ENCODE data around the gene B9D1. TPM values are rescaled to one million over a fixed set of nuclear protein-coding genes. Genes with fewer than 3 reads are reported as not detected.

The B9D1 gene
- total and polyA plus RNA-seq, 2 of the 13 experiments (the other 11 are each of a cell fraction or from before 2014, with no cell fraction given) = 27.7 to 31.1 TPM

DNA sequence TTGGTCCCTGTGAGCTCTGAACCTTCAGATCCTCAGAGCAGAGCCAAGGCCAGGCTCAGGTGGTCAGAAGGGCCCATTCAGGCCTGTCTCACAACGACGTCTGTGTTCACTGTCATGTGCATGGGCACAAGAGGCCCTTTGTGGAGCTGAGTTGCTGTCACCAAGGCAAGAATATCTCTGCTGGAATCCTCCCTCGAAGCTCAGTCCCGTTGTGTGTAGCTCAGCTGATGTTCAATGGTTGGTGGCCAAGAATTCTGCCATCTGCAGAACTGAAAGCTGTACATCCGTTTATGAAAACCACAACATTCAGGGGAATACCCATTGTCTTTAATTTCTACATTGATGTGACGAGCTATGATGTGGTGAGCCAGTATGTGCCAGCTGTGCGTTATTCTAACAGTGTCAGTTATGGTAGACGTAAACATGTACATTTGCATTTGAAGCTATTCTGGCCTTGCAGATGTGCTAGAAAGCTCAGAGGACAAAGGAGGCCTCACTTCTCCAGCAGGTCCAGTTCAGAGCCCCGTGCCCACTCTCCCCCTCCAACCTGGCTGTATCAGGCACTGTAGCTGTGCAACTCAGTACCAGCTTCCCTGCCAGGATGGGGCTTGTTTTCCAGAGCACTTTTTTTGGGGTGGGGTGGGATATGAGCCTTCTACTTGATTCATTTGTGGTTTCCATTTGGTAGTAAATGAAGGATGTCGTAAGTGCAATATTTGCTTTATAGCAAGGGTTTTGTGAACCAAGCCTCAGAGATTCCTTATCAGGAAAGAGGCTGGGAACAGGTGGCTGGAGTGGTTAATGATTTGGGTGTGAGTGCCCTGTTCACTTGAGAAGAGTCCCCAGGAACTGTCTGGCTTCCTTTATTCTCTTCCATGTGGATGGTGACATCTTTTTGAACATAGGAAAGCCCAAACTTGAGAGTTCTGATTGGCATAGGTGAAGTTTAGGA is 56.1 kb downstream of the B9D1 start (continued):
- TF ChIP-seq, protein P1, sequence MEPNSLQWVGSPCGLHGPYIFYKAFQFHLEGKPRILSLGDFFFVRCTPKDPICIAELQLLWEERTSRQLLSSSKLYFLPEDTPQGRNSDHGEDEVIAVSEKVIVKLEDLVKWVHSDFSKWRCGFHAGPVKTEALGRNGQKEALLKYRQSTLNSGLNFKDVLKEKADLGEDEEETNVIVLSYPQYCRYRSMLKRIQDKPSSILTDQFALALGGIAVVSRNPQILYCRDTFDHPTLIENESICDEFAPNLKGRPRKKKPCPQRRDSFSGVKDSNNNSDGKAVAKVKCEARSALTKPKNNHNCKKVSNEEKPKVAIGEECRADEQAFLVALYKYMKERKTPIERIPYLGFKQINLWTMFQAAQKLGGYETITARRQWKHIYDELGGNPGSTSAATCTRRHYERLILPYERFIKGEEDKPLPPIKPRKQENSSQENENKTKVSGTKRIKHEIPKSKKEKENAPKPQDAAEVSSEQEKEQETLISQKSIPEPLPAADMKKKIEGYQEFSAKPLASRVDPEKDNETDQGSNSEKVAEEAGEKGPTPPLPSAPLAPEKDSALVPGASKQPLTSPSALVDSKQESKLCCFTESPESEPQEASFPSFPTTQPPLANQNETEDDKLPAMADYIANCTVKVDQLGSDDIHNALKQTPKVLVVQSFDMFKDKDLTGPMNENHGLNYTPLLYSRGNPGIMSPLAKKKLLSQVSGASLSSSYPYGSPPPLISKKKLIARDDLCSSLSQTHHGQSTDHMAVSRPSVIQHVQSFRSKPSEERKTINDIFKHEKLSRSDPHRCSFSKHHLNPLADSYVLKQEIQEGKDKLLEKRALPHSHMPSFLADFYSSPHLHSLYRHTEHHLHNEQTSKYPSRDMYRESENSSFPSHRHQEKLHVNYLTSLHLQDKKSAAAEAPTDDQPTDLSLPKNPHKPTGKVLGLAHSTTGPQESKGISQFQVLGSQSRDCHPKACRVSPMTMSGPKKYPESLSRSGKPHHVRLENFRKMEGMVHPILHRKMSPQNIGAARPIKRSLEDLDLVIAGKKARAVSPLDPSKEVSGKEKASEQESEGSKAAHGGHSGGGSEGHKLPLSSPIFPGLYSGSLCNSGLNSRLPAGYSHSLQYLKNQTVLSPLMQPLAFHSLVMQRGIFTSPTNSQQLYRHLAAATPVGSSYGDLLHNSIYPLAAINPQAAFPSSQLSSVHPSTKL (CRISPR knock-in tag; IDR thresholded peaks at IDR 0.05) = 0 out of 2 replicates have a peak, but pooled peaks have one; percentile 31
- TF ChIP-seq, protein P2, sequence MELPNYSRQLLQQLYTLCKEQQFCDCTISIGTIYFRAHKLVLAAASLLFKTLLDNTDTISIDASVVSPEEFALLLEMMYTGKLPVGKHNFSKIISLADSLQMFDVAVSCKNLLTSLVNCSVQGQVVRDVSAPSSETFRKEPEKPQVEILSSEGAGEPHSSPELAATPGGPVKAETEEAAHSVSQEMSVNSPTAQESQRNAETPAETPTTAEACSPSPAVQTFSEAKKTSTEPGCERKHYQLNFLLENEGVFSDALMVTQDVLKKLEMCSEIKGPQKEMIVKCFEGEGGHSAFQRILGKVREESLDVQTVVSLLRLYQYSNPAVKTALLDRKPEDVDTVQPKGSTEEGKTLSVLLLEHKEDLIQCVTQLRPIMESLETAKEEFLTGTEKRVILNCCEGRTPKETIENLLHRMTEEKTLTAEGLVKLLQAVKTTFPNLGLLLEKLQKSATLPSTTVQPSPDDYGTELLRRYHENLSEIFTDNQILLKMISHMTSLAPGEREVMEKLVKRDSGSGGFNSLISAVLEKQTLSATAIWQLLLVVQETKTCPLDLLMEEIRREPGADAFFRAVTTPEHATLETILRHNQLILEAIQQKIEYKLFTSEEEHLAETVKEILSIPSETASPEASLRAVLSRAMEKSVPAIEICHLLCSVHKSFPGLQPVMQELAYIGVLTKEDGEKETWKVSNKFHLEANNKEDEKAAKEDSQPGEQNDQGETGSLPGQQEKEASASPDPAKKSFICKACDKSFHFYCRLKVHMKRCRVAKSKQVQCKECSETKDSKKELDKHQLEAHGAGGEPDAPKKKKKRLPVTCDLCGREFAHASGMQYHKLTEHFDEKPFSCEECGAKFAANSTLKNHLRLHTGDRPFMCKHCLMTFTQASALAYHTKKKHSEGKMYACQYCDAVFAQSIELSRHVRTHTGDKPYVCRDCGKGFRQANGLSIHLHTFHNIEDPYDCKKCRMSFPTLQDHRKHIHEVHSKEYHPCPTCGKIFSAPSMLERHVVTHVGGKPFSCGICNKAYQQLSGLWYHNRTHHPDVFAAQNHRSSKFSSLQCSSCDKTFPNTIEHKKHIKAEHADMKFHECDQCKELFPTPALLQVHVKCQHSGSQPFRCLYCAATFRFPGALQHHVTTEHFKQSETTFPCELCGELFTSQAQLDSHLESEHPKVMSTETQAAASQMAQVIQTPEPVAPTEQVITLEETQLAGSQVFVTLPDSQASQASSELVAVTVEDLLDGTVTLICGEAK (IDR thresholded peaks at IDR 0.05) = no peak
- TF ChIP-seq, protein P2 (CRISPR knock-in tag; IDR thresholded peaks at IDR 0.05) = no peak
- TF ChIP-seq, protein P3, sequence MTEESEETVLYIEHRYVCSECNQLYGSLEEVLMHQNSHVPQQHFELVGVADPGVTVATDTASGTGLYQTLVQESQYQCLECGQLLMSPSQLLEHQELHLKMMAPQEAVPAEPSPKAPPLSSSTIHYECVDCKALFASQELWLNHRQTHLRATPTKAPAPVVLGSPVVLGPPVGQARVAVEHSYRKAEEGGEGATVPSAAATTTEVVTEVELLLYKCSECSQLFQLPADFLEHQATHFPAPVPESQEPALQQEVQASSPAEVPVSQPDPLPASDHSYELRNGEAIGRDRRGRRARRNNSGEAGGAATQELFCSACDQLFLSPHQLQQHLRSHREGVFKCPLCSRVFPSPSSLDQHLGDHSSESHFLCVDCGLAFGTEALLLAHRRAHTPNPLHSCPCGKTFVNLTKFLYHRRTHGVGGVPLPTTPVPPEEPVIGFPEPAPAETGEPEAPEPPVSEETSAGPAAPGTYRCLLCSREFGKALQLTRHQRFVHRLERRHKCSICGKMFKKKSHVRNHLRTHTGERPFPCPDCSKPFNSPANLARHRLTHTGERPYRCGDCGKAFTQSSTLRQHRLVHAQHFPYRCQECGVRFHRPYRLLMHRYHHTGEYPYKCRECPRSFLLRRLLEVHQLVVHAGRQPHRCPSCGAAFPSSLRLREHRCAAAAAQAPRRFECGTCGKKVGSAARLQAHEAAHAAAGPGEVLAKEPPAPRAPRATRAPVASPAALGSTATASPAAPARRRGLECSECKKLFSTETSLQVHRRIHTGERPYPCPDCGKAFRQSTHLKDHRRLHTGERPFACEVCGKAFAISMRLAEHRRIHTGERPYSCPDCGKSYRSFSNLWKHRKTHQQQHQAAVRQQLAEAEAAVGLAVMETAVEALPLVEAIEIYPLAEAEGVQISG (CRISPR knock-in tag; IDR thresholded peaks at IDR 0.05) = no peak
- no peak for TF ChIP-seq ZNF101 (CRISPR knock-in tag; IDR thresholded peaks at IDR 0.05; ENCODE audit: borderline replicate concordance, low read depth)
- TF ChIP-seq, protein P4, sequence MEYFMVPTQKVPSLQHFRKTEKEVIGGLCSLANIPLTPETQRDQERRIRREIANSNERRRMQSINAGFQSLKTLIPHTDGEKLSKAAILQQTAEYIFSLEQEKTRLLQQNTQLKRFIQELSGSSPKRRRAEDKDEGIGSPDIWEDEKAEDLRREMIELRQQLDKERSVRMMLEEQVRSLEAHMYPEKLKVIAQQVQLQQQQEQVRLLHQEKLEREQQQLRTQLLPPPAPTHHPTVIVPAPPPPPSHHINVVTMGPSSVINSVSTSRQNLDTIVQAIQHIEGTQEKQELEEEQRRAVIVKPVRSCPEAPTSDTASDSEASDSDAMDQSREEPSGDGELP (IDR thresholded peaks at IDR 0.05; ENCODE audit: borderline replicate concordance, low read depth) = peak; percentile 34; the same call in 1 of the 2 replicates
- no peak for TF ChIP-seq CCDC6 (CRISPR knock-in tag; IDR thresholded peaks at IDR 0.05)
- TF ChIP-seq MEIS1 (CRISPR knock-in tag; IDR thresholded peaks at IDR 0.05; ENCODE audit: borderline replicate concordance) = no peak
- no peak for TF ChIP-seq REPIN1 (CRISPR knock-in tag; IDR thresholded peaks at IDR 0.05; ENCODE audit: borderline replicate concordance, low read depth)
- no peak for TF ChIP-seq ZNF326 (CRISPR knock-in tag; IDR thresholded peaks at IDR 0.05; ENCODE audit: borderline replicate concordance)
